Activated CD4-positive, alpha-beta T cell treated with anti-CD3 and anti-CD28 coated beads, Interleukin-2, amount 50 U/mL, for 4 hours (primary cell): ENCODE measurements around the gene MFAP3.

Experiments
- DNase-seq, 2 experiments: peaks; one replicate each; pipeline ENCODE4 v3.0.0-alpha.2; 2020

Gene MFAP3

GRCh38 chr5:154095904-154096303 lies 57.1 kb downstream of the MFAP3 start:
- DNase-seq = no peak

- DNase-seq = no peak
These were observed 58.3 kb downstream of the MFAP3 start for GRCh38 chr5:154097031-154097430.

GRCh38 chr5:154098465-154098864 lies 59.7 kb downstream of the MFAP3 start:
- no peak for DNase-seq

GRCh38 chr5:154101184-154101583 lies 62.4 kb downstream of the MFAP3 start:
- no peak for DNase-seq

- DNase-seq = no peak
These were observed 64.5 kb downstream of the MFAP3 start for GRCh38 chr5:154103233-154103632.
